H1 (cell line): ENCODE data around the gene GAP43. TPM values are rescaled to one million over a fixed set of nuclear protein-coding genes. Genes with fewer than 3 reads are reported as not detected.

Source experiments
- POU5F1 ChIP-seq: IDR thresholded peaks from 2 replicates; pipeline ENCODE4 v1.6.1; 2011; ENCODE audit warnings: low read depth, mild to moderate bottlenecking, low read length, moderate library complexity
- polyA plus RNA-seq, 7 experiments: library from polyadenylated mRNA; depleted of rRNA in 3 of 7; stranded (reverse) in 5 of 7; unstranded in 2 of 7; fragments of >200 nt in 5 of 7; fragments of 200-250 nt in 2 of 7; gene quantifications; 1 replicate in 5 of 7; 2 replicates in 1 of 7; 4 replicates in 1 of 7; pipeline versions ENCODE4 v1.2.1 to v1.2.3, GENCODE V29; 2011 to 2013; ENCODE audit warnings: missing spikeins in 2 of 7, mixed read lengths in 2 of 7
- total RNA-seq: library from RNA; stranded (reverse); fragmentation: NEBNext Ultra II Directional; extraction: Animal tissue kit (Norgen Biotek cat#: 25700); gene quantifications from 2 replicates; pipeline ENCODE4 v1.2.1, GENCODE V29; 2021

The GAP43 gene
- total and polyA plus RNA-seq, 2 of the 8 experiments (the other 6 are each of a cell fraction or from before 2014, with no cell fraction given), result 11.2 to 21.9 TPM

DNA sequence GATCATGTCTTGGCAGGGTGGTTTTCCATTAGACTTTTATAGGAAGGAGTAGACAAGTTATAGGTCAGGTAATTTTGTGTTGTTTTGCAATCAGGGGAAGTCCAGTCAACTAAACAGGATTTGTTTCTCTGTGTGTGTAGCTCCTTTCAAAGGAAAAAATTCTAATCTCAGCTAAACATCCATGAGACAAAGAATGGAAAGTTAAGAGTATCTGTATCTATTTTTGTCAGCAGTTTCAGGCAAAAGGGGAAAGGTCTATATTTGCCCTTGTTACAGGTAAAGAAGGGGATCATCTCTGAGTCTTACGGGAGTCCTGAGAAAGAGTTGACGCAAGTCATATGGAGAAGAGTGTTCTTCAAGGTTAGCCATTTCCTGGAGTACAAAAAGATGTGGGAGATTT lies 79.3 kb downstream of the GAP43 start (continued):
- no peak for TF ChIP-seq POU5F1
- TF ChIP-seq, all 59 proteins: peak for 0
